Fibroblast of villous mesenchyme (primary cell): ENCODE measurements around the gene RUVBL1. TPM values are rescaled to one million over a fixed set of nuclear protein-coding genes. Genes with fewer than 3 reads are reported as not detected.

Source experiments
- DNase-seq: peaks from one replicate; pipeline ENCODE4 v3.0.0-alpha.2; 2010; ENCODE audit warnings: low read depth
- H3K4me3 ChIP-seq: 2 replicates; pipeline ENCODE4 v1.5.1; 2011; ENCODE audit warnings: low read depth, mild to moderate bottlenecking, low read length
- total RNA-seq: library from RNA; depleted of rRNA; stranded (reverse); fragments of >200 nt; gene quantifications from 2 replicates; pipeline ENCODE4 v1.2.3, GENCODE V29; 2012
- TF ChIP-seq, protein P1 (sequence below): IDR thresholded peaks from 2 replicates; pipeline ENCODE4 v1.5.1; 2012; ENCODE audit warnings: low read depth, mild to moderate bottlenecking, low read length; ENCODE audit not compliant: insufficient read depth

RUVBL1 gene
- 56.4 and 83.8 TPM in 2 replicates for total RNA-seq

GRCh38 chr3:128123538-128124368, at the start of gene RUVBL1:
TSS of gene RUVBL1 (minus strand) at chr3:128123812. CDS start at chr3:128123724, 88 bp downstream.
- TF ChIP-seq, protein P1, sequence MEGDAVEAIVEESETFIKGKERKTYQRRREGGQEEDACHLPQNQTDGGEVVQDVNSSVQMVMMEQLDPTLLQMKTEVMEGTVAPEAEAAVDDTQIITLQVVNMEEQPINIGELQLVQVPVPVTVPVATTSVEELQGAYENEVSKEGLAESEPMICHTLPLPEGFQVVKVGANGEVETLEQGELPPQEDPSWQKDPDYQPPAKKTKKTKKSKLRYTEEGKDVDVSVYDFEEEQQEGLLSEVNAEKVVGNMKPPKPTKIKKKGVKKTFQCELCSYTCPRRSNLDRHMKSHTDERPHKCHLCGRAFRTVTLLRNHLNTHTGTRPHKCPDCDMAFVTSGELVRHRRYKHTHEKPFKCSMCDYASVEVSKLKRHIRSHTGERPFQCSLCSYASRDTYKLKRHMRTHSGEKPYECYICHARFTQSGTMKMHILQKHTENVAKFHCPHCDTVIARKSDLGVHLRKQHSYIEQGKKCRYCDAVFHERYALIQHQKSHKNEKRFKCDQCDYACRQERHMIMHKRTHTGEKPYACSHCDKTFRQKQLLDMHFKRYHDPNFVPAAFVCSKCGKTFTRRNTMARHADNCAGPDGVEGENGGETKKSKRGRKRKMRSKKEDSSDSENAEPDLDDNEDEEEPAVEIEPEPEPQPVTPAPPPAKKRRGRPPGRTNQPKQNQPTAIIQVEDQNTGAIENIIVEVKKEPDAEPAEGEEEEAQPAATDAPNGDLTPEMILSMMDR, result no peak

DNA sequence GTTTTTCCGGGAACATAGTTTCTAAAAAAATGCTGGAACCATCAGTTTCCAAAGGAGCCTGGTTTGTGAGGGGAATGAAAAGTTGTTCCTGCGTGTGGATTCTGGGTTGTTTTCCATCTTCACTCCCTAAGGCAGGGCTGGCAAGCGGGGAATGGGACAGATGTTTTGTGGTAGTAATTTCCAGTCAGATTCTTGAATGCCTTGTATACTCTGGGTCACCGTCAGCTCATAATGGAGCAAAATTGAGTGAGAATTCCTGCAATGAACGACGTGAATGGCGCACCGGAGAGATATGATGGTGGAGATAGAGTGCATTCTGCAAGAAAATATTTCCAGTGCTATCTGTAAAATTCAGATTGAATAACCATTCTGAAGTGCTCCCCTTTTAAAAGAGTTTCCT, 49.6 kb upstream of the RUVBL1 start:
- TF ChIP-seq, protein P1, result no peak
- H3K4me3 ChIP-seq, result no peak overlapping the region

More at GRCh38 chr3:128123538-128124368, at the start of gene RUVBL1:
- H3K4me3 ChIP-seq, result peak within 1 kb of the TSS; percentile 95
- DNase-seq, result peak; percentile 98

GRCh38 chr3:128170866-128171516, 47.4 kb upstream of the RUVBL1 start:
- TF ChIP-seq, protein P1, result peak; percentile 94
- no peak overlapping the region for H3K4me3 ChIP-seq
- peak; percentile 90 for DNase-seq

More for the DNA sequence above, 49.6 kb upstream of the RUVBL1 start:
- no peak for DNase-seq

GRCh38 chr3:128168836-128169235, 45.2 kb upstream of the RUVBL1 start:
- TF ChIP-seq, protein P1, result no peak

GRCh38 chr3:128167973-128168674, 44.5 kb upstream of the RUVBL1 start:
- TF ChIP-seq, protein P1, result no peak
- DNase-seq, result no peak
- H3K4me3 ChIP-seq, result no peak overlapping the region

More at GRCh38 chr3:128168836-128169235, 45.2 kb upstream of the RUVBL1 start:
- no peak overlapping the region for H3K4me3 ChIP-seq
- no peak for DNase-seq

DNA sequence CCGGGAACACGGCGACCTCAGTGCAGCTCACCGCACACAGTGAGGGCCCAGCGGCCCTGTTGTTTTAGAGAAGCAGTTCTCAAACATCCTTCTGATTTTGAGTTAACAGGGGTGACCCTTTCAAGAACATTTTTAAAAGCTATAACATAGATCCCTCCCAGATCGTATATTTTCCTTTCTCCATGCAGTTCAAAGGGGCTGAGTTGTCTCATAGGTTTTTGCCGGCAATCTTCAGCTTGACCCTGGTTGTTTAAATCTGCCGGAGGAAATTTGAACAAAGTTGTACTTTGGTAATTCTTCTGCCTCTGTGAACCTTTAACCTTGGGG, 44.0 kb upstream of the RUVBL1 start:
- no peak for DNase-seq
- no peak overlapping the region for H3K4me3 ChIP-seq
- TF ChIP-seq, protein P1, result no peak
